HFFc6 (cell line): Measurements from ENCODE around the gene PARD3B. TPM values are rescaled to one million over a fixed set of nuclear protein-coding genes. Genes with fewer than 3 reads are reported as not detected.

ENCODE experiments used
- DNase-seq: peaks from one replicate; pipeline ENCODE4 v3.0.0-alpha.2; 2018
- H3K27ac Mint-ChIP-seq: 2 replicates; pipeline ENCODE4 v1.8.0; 2020; ENCODE audit warnings: mild to moderate bottlenecking, mixed read lengths
- H3K27me3 Mint-ChIP-seq: 2 replicates; pipeline ENCODE4 v1.8.0; 2021; ENCODE audit warnings: mild to moderate bottlenecking, moderate library complexity, mixed read lengths; ENCODE audit not compliant: insufficient read depth
- H3K36me3 Mint-ChIP-seq: 2 replicates; pipeline ENCODE4 v1.8.0; 2021; ENCODE audit warnings: low read depth, mixed read lengths
- H3K4me1 Mint-ChIP-seq: 2 replicates; pipeline ENCODE4 v1.8.0; 2020; ENCODE audit warnings: low read depth, mixed read lengths
- H3K4me3 Mint-ChIP-seq: 2 replicates; pipeline ENCODE4 v1.8.0; 2020; ENCODE audit warnings: mild to moderate bottlenecking, moderate library complexity, mixed read lengths
- H3K9me3 Mint-ChIP-seq: 2 replicates; pipeline ENCODE4 v1.8.0; 2020; ENCODE audit warnings: mild to moderate bottlenecking, mixed read lengths
- CTCF ChIP-seq: fragments of 200-600 bp; sonication (generic); IDR thresholded peaks from 2 replicates; pipeline ENCODE4 v1.5.0; 2021; ENCODE audit warnings: antibody characterized with exemption, mild to moderate bottlenecking
- total RNA-seq, 6 experiments: library from RNA; stranded (reverse); fragmentation: NEBNext Ultra II Directional; extraction: Animal tissue kit (Norgen Biotek cat#: 25700); gene quantifications; 2 replicates in 1 of 6; 3 replicates in 5 of 6; pipeline ENCODE4 v1.2.3, GENCODE V29; 2021

The PARD3B gene
- total RNA-seq, 6 experiments from 2014 or later, result 14.0 to 22.4 (median 15.3) TPM

GRCh38 chr2:205367331-205367935 lies 822.2 kb downstream of the PARD3B start:
- Mint-ChIP-seq H3K27me3 (peaks cover 7% of the 10 kb centered on the region), H3K27ac (no peak overlapping the region), H3K36me3 (no peaks in the 10 kb centered on the region), H3K9me3 (no peaks in the 10 kb centered on the region), H3K4me1 (peaks cover 19% of the 10 kb centered on the region), H3K4me3 (no peak overlapping the region)
- no peak for TF ChIP-seq CTCF
- DNase-seq, result no peak

- TF ChIP-seq CTCF, result no peak
- peaks cover 9% of the 10 kb centered on the region for H3K27me3 Mint-ChIP-seq
- H3K27ac Mint-ChIP-seq, result no peak overlapping the region
- peaks cover 20% of the 10 kb centered on the region for H3K4me1 Mint-ChIP-seq
- no peak overlapping the region for H3K4me3 Mint-ChIP-seq
- no peaks in the 10 kb centered on the region for H3K36me3 Mint-ChIP-seq
- no peak for DNase-seq
- no peaks in the 10 kb centered on the region for H3K9me3 Mint-ChIP-seq
These were observed 824.5 kb downstream of the PARD3B start for GRCh38 chr2:205369813-205370212.

- Mint-ChIP-seq H3K4me1 (peaks cover 24% of the 10 kb centered on the region), H3K27me3 (peaks cover 11% of the 10 kb centered on the region), H3K4me3 (no peak overlapping the region), H3K27ac (no peak overlapping the region), H3K9me3 (no peaks in the 10 kb centered on the region), H3K36me3 (no peaks in the 10 kb centered on the region)
- DNase-seq, result no peak
- no peak for TF ChIP-seq CTCF
These were observed 825.5 kb downstream of the PARD3B start for GRCh38 chr2:205370726-205371125.

- peaks cover 11% of the 10 kb centered on the region for H3K27me3 Mint-ChIP-seq
- H3K4me1 Mint-ChIP-seq, result peaks cover 19% of the 10 kb centered on the region
- H3K9me3 Mint-ChIP-seq, result no peaks in the 10 kb centered on the region
- no peaks in the 10 kb centered on the region for H3K36me3 Mint-ChIP-seq
- no peak overlapping the region for H3K4me3 Mint-ChIP-seq
- peak; percentile 72 for DNase-seq
- no peak overlapping the region for H3K27ac Mint-ChIP-seq
- peak; percentile 28; the same call in 1 of the 2 replicates for TF ChIP-seq CTCF
These were observed 826.9 kb downstream of the PARD3B start for GRCh38 chr2:205372141-205372540.

GRCh38 chr2:205375461-205376448 lies 830.5 kb downstream of the PARD3B start:
- no peak for DNase-seq
- Mint-ChIP-seq H3K27me3 (peaks cover 4% of the 10 kb centered on the region), H3K27ac (no peak overlapping the region), H3K4me3 (no peak overlapping the region), H3K9me3 (no peaks in the 10 kb centered on the region), H3K36me3 (no peaks in the 10 kb centered on the region), H3K4me1 (peaks cover 23% of the 10 kb centered on the region)
- TF ChIP-seq CTCF, result no peak
